MM.1S (cell line): ENCODE results near the gene NEURL1B.

Source experiments
- DNase-seq: peaks from one replicate; pipeline ENCODE4 v3.0.0-alpha.2; 2015
- H2AFZ ChIP-seq: fragments of 300-600 bp; sonication (generic); 2 replicates; pipeline ENCODE4 v1.6.0; 2016; ENCODE audit warnings: antibody characterized with exemption, low read length
- H3F3A ChIP-seq: fragments of 300-600 bp; sonication (generic); 2 replicates; pipeline ENCODE4 v1.6.1; 2016; ENCODE audit warnings: mild to moderate bottlenecking, antibody characterized with exemption, low read length, moderate library complexity, mixed read lengths; ENCODE audit not compliant: insufficient read depth
- H3K27ac ChIP-seq: fragments of 300-600 bp; sonication (generic); 2 replicates; pipeline ENCODE4 v1.5.1; 2016; ENCODE audit warnings: mild to moderate bottlenecking, low read length
- H3K27me3 ChIP-seq: fragments of 300-600 bp; sonication (generic); replicated peaks from 2 replicates; pipeline ENCODE4 v1.6.0; 2016; ENCODE audit warnings: low read length; ENCODE audit not compliant: insufficient read depth
- H3K36me3 ChIP-seq: fragments of 300-600 bp; sonication (generic); replicated peaks from 2 replicates; pipeline ENCODE4 v1.6.1; 2016; ENCODE audit warnings: mild to moderate bottlenecking, low read length, mixed read lengths; ENCODE audit not compliant: insufficient read depth
- H3K4me1 ChIP-seq: fragments of 300-600 bp; sonication (generic); 2 replicates; pipeline ENCODE4 v1.6.1; 2016; ENCODE audit warnings: low read length, mixed read lengths
- H3K4me2 ChIP-seq: fragments of 300-600 bp; sonication (generic); 2 replicates; pipeline ENCODE4 v1.6.0; 2016; ENCODE audit warnings: low read depth, low read length
- H3K4me3 ChIP-seq: fragments of 300-600 bp; sonication (generic); 2 replicates; pipeline ENCODE4 v1.5.1; 2016; ENCODE audit warnings: low read length, mixed read lengths
- H3K79me2 ChIP-seq: fragments of 300-600 bp; sonication (generic); 2 replicates; pipeline ENCODE4 v1.6.1; 2016; ENCODE audit warnings: mixed run types, low read length, mixed read lengths
- H3K9ac ChIP-seq: fragments of 300-600 bp; sonication (generic); 2 replicates; pipeline ENCODE4 v1.6.1; 2016; ENCODE audit warnings: low read length, mixed read lengths
- H3K9me2 ChIP-seq: fragments of 300-600 bp; sonication (generic); replicated peaks from 2 replicates; pipeline ENCODE4 v1.6.1; 2016; ENCODE audit warnings: mild to moderate bottlenecking, low read length, mixed read lengths; ENCODE audit not compliant: insufficient read depth
- H3K9me3 ChIP-seq: fragments of 300-600 bp; sonication (generic); replicated peaks from 2 replicates; pipeline ENCODE4 v1.6.1; 2016; ENCODE audit warnings: mild to moderate bottlenecking, low read length, mixed read lengths; ENCODE audit not compliant: insufficient read depth
- H4K20me1 ChIP-seq: fragments of 300-600 bp; sonication (generic); 2 replicates; pipeline ENCODE4 v1.6.1; 2016; ENCODE audit warnings: mild to moderate bottlenecking, low read length, moderate library complexity, mixed read lengths; ENCODE audit not compliant: insufficient read depth
- CTCF ChIP-seq: fragments of 300-600 bp; sonication (generic); IDR thresholded peaks from 2 replicates; pipeline ENCODE4 v1.5.1; 2016; ENCODE audit warnings: antibody characterized with exemption, low read length, mixed read lengths
- EZH2 ChIP-seq: fragments of 300-600 bp; sonication (generic); optimal IDR thresholded peaks from 2 replicates; pipeline ENCODE3; 2017; ENCODE audit warnings: low read depth, mild to moderate bottlenecking, antibody characterized with exemption, low read length, mixed read lengths
- EZH2phosphoT487 ChIP-seq: fragments of 300-600 bp; sonication (generic); IDR thresholded peaks from 2 replicates; pipeline ENCODE4 v1.6.1; 2018; ENCODE audit warnings: antibody characterized with exemption, low read length

The NEURL1B gene

DNA sequence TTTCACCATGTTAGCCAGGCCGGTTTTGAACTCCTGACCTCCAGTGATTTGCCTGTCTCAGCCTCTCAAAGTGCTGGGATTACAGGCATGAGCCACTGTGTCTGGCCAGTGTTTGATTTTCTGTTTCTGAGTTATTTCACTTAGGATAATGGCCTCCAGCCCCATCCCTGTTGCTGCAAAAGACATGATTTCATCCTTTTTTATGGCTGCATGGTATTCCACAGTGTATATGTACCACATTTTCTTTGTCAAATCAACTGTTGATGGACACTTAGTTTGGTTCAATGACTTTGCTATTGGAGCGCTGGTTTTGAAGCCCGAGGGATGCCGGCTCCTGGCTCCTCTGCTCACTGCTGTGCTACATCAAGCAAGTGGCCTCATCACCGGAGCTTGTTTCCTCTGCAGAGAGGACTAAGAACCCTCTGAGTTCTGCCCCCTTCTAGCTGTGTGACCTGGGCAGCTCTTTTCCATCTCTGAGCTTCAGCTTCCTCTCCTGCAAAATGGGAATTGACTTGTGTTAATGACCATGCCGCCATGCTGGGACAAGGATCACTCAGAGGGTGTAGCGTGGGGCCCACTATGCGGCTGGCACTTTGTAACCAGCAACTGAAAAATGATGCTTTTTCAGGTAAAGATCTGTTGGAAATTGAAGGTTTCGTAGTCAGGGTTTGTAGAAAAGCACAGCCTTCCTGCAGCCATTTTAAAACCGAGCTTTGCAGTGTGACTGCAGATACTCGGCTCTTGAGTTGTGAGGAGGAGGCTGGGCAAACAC lies 4.6 kb upstream of the NEURL1B start:
- H3K4me3 ChIP-seq: no peak overlapping the region
- peaks cover 27% of the 10 kb centered on the region for H3K4me1 ChIP-seq
- H3F3A ChIP-seq: peaks cover 5% of the 10 kb centered on the region; the same call in 1 of the 2 replicates
- H4K20me1 ChIP-seq: no peaks in the 10 kb centered on the region
- H2AFZ ChIP-seq: no peak overlapping the region
- no peaks in the 10 kb centered on the region for H3K9me3 ChIP-seq
- H3K9ac ChIP-seq: no peak overlapping the region
- no peaks in the 10 kb centered on the region for H3K9me2 ChIP-seq
- no peak overlapping the region for H3K4me2 ChIP-seq
- no peak for DNase-seq
- TF ChIP-seq EZH2phosphoT487: no peak
- no peak for TF ChIP-seq CTCF
- no peak for TF ChIP-seq EZH2
- H3K79me2 ChIP-seq: no peaks in the 10 kb centered on the region
- no peaks in the 10 kb centered on the region for H3K27me3 ChIP-seq
- no peak overlapping the region for H3K27ac ChIP-seq
- no peaks in the 10 kb centered on the region for H3K36me3 ChIP-seq

DNA sequence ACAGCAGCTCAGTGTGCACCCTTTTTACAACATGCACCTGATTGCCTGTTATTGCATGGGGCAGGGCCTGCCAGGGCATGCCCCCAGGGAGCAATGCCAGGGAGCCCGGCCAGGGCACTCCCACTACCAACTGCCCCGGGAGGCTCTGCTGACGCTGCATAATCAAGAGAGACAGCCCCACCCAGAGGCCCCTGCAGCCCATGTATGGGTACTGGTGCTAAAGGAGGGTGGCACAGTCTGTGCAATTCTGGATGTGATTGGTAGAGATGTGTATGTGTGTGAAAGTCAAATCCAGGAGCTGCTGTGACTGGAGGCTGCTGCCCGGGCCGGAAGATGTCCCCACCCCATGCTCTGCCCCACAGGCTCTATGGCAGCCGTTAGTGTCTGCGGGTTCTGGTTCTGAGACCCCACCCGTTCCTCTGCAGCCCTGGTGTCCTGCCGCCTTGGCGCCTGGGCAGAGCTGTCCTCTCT lies 3.9 kb upstream of the NEURL1B start:
- Histone ChIP-seq H3K79me2 (no peaks in the 10 kb centered on the region), H2AFZ (no peak overlapping the region), H3K36me3 (no peaks in the 10 kb centered on the region), H3K27me3 (no peaks in the 10 kb centered on the region; the same call in 1 of the 2 replicates), H3K4me2 (no peak overlapping the region), H3K4me1 (peaks cover 27% of the 10 kb centered on the region), H3K4me3 (no peak overlapping the region), H3K9me3 (no peaks in the 10 kb centered on the region), H3F3A (peaks cover 5% of the 10 kb centered on the region; the same call in 1 of the 2 replicates), H3K9me2 (no peaks in the 10 kb centered on the region), H3K9ac (no peak overlapping the region), H3K27ac (no peak overlapping the region), H4K20me1 (no peaks in the 10 kb centered on the region)
- DNase-seq: no peak
- TF ChIP-seq CTCF (no peak), EZH2phosphoT487 (no peak), EZH2 (no peak)

GRCh38 chr5:172637740-172638139 lies 3.3 kb upstream of the NEURL1B start:
- H3K9ac ChIP-seq: no peak overlapping the region
- no peak for TF ChIP-seq EZH2phosphoT487
- no peak for TF ChIP-seq EZH2
- H3F3A ChIP-seq: peaks cover 5% of the 10 kb centered on the region; the same call in 1 of the 2 replicates
- no peaks in the 10 kb centered on the region for H4K20me1 ChIP-seq
- H3K36me3 ChIP-seq: no peaks in the 10 kb centered on the region
- no peaks in the 10 kb centered on the region for H3K9me2 ChIP-seq
- no peak overlapping the region for H3K27ac ChIP-seq
- H2AFZ ChIP-seq: no peak overlapping the region
- no peak overlapping the region for H3K4me2 ChIP-seq
- H3K4me1 ChIP-seq: peaks cover 27% of the 10 kb centered on the region
- no peaks in the 10 kb centered on the region for H3K79me2 ChIP-seq
- H3K4me3 ChIP-seq: no peak overlapping the region
- DNase-seq: no peak
- H3K27me3 ChIP-seq: no peaks in the 10 kb centered on the region; the same call in 1 of the 2 replicates
- H3K9me3 ChIP-seq: no peaks in the 10 kb centered on the region
